Activated B cell treated with CpG ODN at 0.5 μM for 24 hours (primary cell): ENCODE results near the gene CCNB1IP1. TPM values are rescaled to one million over a fixed set of nuclear protein-coding genes. Genes with fewer than 3 reads are reported as not detected.
A peak's percentile ranks its signal among the peaks of the same experiment; 100 is the strongest.

Experiments used
- ATAC-seq: fragments of 200-7000 bp; cut with Tn5 transposase; one replicate; pipeline ENCODE4 v1.10.0; 2021; ENCODE audit warnings: low read depth, mild to moderate bottlenecking, moderate library complexity
- CTCF ChIA-PET: fragments of 350-600 bp; sonication (Branson Sonifier 250); formaldehyde crosslinking; loops from one replicate; lab custom pipeline; 2021; ENCODE audit warnings: antibody characterized with exemption; lab: Charles Lee
- POLR2A ChIA-PET: fragments of 350-600 bp; sonication (Branson Sonifier 250); formaldehyde crosslinking; loops from one replicate; lab custom pipeline; 2021; ENCODE audit warnings: antibody characterized with exemption; lab: Charles Lee
- DNase-seq: peaks from one replicate; pipeline ENCODE4 v3.0.0; 2022
- H3K27ac Mint-ChIP-seq: one replicate; pipeline ENCODE4 v1.8.0; 2020; ENCODE audit warnings: mixed read lengths
- H3K27me3 Mint-ChIP-seq: one replicate; pipeline ENCODE4 v1.8.0; 2021; ENCODE audit warnings: mixed read lengths
- H3K36me3 Mint-ChIP-seq: one replicate; pipeline ENCODE4 v1.8.0; 2021; ENCODE audit warnings: low read depth, mixed read lengths
- H3K4me1 Mint-ChIP-seq: one replicate; pipeline ENCODE4 v1.8.0; 2021; ENCODE audit warnings: mixed read lengths
- H3K4me3 Mint-ChIP-seq: one replicate; pipeline ENCODE4 v1.8.0; 2020; ENCODE audit warnings: mild to moderate bottlenecking, mixed read lengths
- H3K9me3 Mint-ChIP-seq: one replicate; pipeline ENCODE4 v1.8.0; 2020; ENCODE audit warnings: mixed read lengths
- intact Hi-C: fragments of 100-400 bp; cut with micrococcal nuclease; formaldehyde crosslinking; loops from one replicate; pipeline ENCODE4 v1.15.1; 2024
- total RNA-seq: library from RNA; stranded (reverse); gene quantifications from 2 replicates; pipeline ENCODE4 v1.2.3, GENCODE V29; 2022
- TF ChIP-seq, protein P1 (sequence below): fragments of 200-600 bp; IDR thresholded peaks from one replicate; pipeline ENCODE4 v1.8.0; 2022; ENCODE audit warnings: antibody characterized with exemption, mild to moderate bottlenecking

CCNB1IP1 gene
- total RNA-seq, 1 donor from 2014 or later = 35.3 TPM

DNA sequence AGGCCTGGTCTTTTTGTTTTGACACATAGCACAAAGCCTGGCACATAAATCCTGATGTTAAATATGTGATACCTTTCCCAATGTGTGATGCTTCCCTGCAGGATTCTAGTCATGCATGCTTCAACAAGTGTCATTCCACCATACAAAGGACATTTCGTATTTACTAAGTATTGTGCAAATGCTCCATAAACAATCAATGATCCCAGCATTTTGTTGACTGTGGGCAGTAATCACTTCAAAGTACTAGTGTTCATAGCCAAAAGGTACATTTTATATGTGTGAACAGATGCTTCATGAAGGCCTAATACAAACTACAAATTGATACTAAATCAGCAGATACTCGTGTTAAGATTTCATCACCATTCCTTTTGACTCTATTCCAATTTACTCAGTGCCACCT, 4.4 kb downstream of the CCNB1IP1 start:
- no peaks in the 10 kb centered on the region for H3K27me3 Mint-ChIP-seq
- intact Hi-C loops = no loop called here
- DNase-seq (no peak), ATAC-seq (no peak)
- H3K27ac Mint-ChIP-seq = no peak overlapping the region
- H3K4me3 Mint-ChIP-seq = no peak overlapping the region
- CTCF ChIA-PET = interaction anchor here (0.8 to 6.9 kb wide), 16 partner anchors 13 to 363 kb away, joined by 3 to 131 read pairs (median 4); partner anchors contain the start of genes APEX1, OSGEP and PARP2
- H3K9me3 Mint-ChIP-seq = no peaks in the 10 kb centered on the region
- POLR2A ChIA-PET = interaction anchor here (0.7 to 5.1 kb wide), 2 partner anchors 14 to 126 kb away, joined by 3 to 60 read pairs; partner anchors contain the start of genes APEX1 and PARP2
- H3K4me1 Mint-ChIP-seq = peaks cover 40% of the 10 kb centered on the region
- peaks cover 39% of the 10 kb centered on the region for H3K36me3 Mint-ChIP-seq
- TF ChIP-seq, protein P1, sequence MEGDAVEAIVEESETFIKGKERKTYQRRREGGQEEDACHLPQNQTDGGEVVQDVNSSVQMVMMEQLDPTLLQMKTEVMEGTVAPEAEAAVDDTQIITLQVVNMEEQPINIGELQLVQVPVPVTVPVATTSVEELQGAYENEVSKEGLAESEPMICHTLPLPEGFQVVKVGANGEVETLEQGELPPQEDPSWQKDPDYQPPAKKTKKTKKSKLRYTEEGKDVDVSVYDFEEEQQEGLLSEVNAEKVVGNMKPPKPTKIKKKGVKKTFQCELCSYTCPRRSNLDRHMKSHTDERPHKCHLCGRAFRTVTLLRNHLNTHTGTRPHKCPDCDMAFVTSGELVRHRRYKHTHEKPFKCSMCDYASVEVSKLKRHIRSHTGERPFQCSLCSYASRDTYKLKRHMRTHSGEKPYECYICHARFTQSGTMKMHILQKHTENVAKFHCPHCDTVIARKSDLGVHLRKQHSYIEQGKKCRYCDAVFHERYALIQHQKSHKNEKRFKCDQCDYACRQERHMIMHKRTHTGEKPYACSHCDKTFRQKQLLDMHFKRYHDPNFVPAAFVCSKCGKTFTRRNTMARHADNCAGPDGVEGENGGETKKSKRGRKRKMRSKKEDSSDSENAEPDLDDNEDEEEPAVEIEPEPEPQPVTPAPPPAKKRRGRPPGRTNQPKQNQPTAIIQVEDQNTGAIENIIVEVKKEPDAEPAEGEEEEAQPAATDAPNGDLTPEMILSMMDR = no peak

- H3K36me3 Mint-ChIP-seq = peaks cover 40% of the 10 kb centered on the region
- H3K27me3 Mint-ChIP-seq = no peaks in the 10 kb centered on the region
Observed at GRCh38 chr14:20327005-20327869, 5.8 kb downstream of the CCNB1IP1 start.

GRCh38 chr14:20317720-20318119, 15.4 kb downstream of the CCNB1IP1 start:
- ATAC-seq = no peak
- intact Hi-C loops = no loop called here
- no peaks in the 10 kb centered on the region for H3K4me1 Mint-ChIP-seq
- TF ChIP-seq, protein P1 = no peak
- ChIA-PET CTCF (no interaction called here), POLR2A (no interaction called here)
- peaks cover 71% of the 10 kb centered on the region for H3K36me3 Mint-ChIP-seq
- H3K27me3 Mint-ChIP-seq = no peaks in the 10 kb centered on the region
- H3K27ac Mint-ChIP-seq = no peak overlapping the region
- DNase-seq = no peak
- no peaks in the 10 kb centered on the region for H3K9me3 Mint-ChIP-seq
- no peak overlapping the region for H3K4me3 Mint-ChIP-seq

More at GRCh38 chr14:20327005-20327869, 5.8 kb downstream of the CCNB1IP1 start:
- Mint-ChIP-seq H3K27ac (peak overlapping the region; percentile 42), H3K9me3 (no peaks in the 10 kb centered on the region), H3K4me3 (no peak overlapping the region), H3K4me1 (peaks cover 26% of the 10 kb centered on the region)
- DNase-seq (no peak), ATAC-seq (peak; percentile 49)
- ChIA-PET POLR2A (interaction anchor here (0.8 to 5.1 kb wide), 2 partner anchors 15 to 283 kb away, joined by 4 to 60 read pairs; partner anchors contain the start of gene PARP2), CTCF (interaction anchor here (0.9 to 6.9 kb wide), 29 partner anchors 11 to 644 kb away, joined by 3 to 131 read pairs (median 4); partner anchors contain the start of genes APEX1 and OSGEP)
- intact Hi-C loops = loop anchor here (1.0 to 2.0 kb wide), 6 partner anchors 16 to 364 kb away; partner anchors contain the start of gene PARP2
- TF ChIP-seq, protein P1 = no peak

DNA sequence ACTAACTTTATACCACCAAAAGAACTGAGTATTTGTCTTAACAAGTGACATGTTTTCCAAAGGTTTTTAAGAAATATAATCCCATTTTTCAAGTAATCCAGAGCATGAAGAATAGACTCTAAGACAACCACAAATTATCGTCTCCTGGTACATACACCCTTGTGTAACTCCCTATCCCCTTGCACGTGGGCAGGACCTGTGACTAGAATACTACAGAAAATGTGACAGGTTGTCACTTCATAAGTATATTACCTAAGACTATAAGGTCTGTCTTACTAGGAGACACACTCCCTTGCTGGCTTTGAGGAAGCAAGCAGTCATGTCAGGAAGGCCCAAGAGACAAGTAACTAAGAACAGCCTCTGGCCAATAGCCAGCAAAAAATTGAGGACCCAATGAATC, 19.1 kb downstream of the CCNB1IP1 start:
- Mint-ChIP-seq H3K4me3 (no peak overlapping the region), H3K27ac (no peak overlapping the region), H3K27me3 (no peaks in the 10 kb centered on the region), H3K9me3 (no peaks in the 10 kb centered on the region), H3K4me1 (no peaks in the 10 kb centered on the region), H3K36me3 (peaks cover 62% of the 10 kb centered on the region)
- ChIA-PET POLR2A (no interaction called here), CTCF (no interaction called here)
- TF ChIP-seq, protein P1 = no peak
- no peak for ATAC-seq
- no peak for DNase-seq
- intact Hi-C loops = no loop called here

DNA sequence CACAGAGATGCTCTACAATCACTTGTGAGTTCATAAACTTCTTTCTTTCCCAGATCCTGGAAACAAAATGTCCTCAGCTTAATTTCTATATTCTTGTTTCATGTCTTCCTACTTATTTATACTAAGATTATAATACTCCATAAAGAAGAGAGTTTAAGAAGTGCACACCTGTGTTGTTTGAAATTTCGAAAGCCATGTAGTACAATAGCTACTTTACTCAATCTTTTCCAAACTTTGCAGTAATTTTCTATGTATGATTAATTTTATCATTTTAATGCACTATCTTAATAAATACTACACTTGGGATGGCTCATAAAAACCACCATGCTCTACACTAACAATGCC, 27.0 kb downstream of the CCNB1IP1 start:
- Mint-ChIP-seq H3K4me1 (peaks cover 27% of the 10 kb centered on the region), H3K27ac (peak overlapping the region; percentile 81), H3K36me3 (peaks cover 23% of the 10 kb centered on the region), H3K9me3 (no peaks in the 10 kb centered on the region), H3K4me3 (peak overlapping the region; percentile 87), H3K27me3 (no peaks in the 10 kb centered on the region)
- intact Hi-C loops = no loop called here
- CTCF ChIA-PET = interaction anchor here (0.7 kb wide), 1 partner anchor 665 kb away, joined by 3 read pairs; no protein-coding TSS in a partner anchor
- TF ChIP-seq, protein P1 = no peak
- DNase-seq (no peak), ATAC-seq (no peak)
- POLR2A ChIA-PET = interaction anchor here (1.0 kb wide), 1 partner anchor 27 kb away, joined by 3 read pairs; the partner anchor contains the start of gene CCNB1IP1
